HG03469 (cell line): ENCODE results near the gene ATG3.
"Not testable (repeated sequence)": the region's sequence is repeated elsewhere in the genome, so short reads cannot be mapped to it uniquely, and the experiment has no call there.

Experiments used
- ATAC-seq: cut with Tn5 transposase; IDR thresholded peaks from one replicate; pipeline ENCODE4 v1.9.1; 2021; ENCODE audit warnings: mild to moderate bottlenecking, moderate library complexity, moderate number of reproducible peaks; ENCODE audit not compliant: unreplicated experiment

The ATG3 gene

DNA sequence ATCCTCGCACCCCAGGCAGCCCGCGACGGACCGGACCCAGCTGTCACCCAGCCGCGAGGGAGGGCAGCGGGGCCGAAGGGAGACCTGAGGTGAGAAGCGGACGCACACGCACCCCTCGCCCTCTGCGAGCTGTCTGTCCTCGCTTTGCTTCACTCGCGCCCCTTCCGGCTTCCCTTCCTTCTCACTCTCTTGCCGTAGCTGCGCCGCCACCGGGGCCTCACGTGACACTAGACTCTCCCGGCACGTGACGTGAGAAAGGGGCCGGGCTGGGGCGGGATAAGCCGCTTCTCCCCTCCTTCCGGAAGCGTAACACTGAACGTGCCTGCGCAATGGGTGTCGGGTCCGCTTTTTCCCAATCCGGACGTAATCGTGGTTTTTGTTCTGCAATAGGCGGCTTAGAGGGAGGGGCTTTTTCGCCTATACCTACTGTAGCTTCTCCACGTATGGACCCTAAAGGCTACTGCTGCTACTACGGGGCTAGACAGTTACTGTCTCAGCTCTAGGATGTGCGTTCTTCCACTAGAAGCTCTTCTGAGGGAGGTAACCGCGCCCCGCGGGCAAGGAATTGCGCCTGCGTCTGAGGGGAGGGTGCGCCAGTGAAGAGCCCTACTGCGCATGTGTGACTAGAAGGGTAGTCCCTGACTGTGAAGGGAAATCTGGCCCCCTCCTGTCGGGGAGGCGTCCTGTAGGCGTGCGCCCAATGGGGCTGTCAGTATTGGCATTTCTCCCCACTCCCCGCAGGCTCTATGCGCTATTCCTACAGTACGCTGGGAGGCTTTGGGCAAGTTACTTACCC, at the start of gene ATG3, which contains the start of gene SLC35A5:
Gene ATG3, minus strand, starts transcription at position 229 of the 796 bp plus-strand sequence. CDS start 434 bp downstream, outside the sequence.
Gene SLC35A5, plus strand, starts transcription at position 312 of the 796 bp plus-strand sequence. CDS start 1,359 bp downstream, outside the sequence.
- ATAC-seq, result peak; percentile 66

DNA sequence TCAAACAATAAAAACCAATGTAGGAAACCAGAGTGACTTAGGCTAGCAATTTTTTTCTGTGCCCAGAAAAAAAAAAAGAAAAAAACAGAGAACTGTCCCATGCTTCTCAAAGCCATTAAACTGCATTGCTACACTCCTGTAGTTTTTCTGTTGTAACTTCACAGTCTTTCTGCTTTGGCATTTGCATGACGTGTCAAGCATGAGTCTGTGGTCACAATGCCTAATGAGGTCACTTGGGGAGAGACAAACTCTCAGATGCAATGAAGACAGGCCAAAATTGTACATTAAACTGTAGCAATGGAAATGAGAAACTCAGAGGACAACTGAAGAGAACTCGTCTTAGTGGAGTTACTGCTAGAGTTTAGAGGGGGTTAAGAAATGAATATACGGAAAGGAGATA, 48.4 kb upstream of the ATG3 start:
- ATAC-seq, result no peak

DNA sequence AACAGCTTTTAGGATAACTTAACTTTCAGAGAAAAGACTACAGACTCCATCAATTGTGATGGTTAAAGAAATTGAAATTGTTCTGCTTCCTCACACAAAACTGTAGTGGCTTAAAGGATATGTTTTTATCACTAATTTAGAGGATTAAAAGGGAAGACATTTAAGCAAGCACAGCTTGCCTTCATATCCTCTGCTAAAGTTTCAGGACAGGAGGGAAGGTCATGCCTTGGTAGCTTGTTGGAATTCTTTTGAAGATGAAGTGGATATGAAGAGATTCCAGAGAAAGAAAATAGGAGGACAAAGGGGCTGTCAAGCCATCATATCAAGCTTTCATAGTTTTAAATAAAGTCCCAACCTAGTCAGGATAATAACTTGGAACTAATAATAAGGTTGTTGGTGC, 46.1 kb upstream of the ATG3 start:
- no peak for ATAC-seq

DNA sequence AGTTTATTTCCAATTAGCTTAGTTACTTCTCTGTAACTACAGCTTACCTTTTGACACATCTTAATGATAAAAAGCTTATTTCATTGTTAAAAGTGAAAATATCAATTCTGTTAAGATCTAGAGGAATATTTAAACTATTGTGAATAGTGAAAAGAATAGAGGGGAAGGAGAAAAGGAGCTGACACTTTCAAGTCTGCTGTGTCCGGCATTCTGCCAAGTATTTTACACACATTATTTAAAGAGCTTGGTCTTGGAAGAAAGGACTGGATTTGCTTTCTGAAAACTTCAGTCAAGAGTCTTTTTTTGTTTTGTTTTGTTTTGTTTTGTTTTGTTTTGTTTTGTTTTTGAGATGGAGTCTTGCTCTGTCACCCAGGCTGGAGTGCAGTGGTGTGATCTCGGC, 44.3 kb upstream of the ATG3 start:
- no peak for ATAC-seq

DNA sequence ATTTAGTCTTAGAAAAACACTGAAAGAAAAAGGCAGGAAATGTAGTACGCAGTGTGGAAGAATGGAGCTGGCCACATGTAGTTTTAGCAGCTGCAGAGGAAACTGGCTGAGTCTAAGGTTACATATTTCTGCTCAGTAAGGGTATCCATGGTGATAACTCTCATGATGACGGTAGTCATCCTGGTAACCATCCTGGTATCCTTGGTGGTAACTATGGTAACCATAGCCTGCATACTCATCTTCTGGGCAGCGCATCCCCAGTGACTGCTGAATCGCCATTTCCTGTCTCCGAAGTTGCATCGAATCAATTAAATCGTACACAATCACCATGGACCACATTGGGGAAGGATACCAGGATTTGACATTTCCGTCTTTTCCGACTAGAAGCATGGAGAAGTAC, 43.5 kb upstream of the ATG3 start:
- no peak for ATAC-seq

DNA sequence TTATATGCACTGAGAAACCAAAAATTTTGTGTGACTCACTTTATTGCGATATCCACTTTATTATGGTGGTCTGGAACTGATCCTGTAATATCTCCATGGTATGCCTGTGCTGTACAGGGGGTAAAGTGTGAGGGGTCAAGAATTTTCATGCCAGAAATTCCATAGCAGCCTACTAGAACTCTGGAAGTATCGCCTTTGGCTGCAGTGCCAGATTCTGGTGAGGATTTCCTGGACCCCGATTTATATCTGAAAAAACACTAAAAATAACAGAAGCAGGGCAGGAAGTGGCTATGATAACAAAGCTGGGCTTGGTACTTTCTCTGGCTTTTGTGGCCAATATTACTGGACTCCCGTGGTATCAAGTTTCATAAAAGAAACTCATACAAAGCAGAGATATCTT, 42.8 kb upstream of the ATG3 start:
- ATAC-seq, result no peak

DNA sequence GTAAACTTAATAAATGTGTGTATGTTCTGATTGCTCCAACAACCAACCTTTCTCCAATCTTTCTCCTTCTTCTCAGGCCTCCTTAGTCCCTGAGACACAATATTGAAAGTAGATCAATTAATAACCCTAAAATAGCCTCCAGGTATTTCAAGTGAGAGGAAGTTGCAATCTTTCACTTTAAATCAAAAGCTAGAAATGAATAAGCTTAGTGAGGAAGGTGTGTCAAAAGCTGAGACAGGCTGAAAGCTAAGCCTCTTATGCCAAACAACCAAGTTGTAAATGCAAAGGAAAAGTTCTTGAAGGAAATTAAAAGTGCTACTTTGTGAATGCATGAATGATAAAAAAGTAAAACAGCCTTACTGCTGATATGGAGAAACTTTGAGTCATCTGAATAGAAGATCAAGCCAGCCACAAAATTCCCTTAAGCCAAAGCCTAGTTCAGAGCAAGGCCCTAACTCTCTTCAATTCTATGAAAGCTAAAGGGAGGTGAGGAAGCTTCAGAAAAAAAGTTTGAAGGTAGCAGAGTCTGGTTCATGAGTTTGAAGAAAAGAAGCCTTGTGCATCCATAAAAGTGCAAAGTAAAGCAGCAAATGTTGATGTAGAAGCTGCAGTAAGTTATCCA, 40.6 kb upstream of the ATG3 start:
- ATAC-seq, result peak; percentile 81

DNA sequence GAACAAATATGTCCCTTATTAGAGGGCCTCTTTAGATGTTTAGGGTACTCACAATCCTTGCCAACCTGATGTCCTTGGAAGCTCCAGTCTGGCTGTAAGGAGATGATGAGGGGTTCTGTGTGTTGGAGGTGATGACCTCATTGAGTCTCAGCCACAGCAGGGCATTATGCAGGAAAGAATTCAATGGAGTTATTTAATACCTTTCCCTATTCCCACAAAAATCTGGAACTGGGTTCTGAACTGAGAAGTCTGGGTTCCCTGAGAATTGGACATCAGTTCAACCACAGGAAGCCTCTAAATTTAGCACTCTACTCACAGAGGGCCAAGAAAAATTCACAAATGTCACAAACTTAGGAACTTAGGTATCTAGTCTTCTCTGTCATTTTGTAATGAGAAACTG, 37.0 kb upstream of the ATG3 start:
- ATAC-seq, result no peak

DNA sequence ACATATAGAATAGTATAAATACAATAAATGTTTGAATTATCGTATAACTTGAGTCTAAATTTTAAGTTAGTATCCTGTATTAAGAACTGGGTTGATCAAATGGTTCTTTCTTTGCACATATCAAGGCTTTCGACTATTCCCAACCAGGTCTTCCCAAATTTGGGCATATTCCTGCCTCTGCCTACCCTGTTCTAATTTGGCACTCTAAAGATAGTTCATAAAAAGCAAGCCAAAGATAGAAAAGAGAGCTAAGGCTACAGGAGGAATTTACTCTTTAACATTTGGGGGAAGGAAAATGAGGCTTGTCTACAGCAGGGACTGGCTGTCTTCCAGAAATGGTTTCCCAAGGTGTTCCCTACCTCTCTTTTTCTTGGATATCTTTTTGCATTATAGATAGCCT, 36.2 kb upstream of the ATG3 start:
- ATAC-seq, result no peak

DNA sequence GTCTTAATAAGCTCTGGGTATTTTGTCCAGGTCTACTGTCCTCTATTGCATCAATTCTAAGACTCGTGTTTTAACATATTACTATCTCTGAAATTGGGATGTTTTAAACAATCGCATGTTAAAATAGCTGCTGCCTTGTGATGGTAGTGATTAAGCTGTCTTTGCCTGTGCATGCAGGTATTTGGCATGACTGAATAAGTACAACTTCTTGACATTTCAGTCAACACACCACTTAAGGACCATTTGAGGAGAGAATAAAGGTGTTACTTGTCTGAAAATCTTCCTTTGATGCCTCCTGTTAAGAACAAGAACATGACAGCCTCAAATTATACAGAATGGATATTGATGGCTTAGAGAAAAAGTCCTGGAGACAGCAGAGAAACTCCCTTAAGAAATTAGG, 33.1 kb upstream of the ATG3 start:
- no peak for ATAC-seq

DNA sequence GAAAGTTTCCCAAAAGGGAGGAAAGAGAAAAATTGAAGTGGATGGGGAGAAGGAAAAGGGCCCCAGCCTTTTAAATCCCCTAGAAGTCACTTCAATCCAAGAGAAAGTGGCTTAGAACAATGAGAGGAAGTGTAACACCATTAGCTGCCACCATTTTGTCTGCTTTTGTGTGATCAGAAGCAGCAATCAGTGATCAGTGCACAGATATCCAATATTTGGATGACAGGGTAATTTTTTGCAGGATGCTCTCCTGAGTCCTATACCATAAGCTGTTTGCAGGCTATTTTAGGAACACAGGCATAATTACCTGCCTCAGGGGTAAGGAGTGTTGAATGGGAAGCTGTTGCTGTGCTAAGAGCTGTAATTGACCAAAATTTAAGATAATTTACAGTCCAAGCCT, 31.5 kb upstream of the ATG3 start:
- ATAC-seq, result no peak

DNA sequence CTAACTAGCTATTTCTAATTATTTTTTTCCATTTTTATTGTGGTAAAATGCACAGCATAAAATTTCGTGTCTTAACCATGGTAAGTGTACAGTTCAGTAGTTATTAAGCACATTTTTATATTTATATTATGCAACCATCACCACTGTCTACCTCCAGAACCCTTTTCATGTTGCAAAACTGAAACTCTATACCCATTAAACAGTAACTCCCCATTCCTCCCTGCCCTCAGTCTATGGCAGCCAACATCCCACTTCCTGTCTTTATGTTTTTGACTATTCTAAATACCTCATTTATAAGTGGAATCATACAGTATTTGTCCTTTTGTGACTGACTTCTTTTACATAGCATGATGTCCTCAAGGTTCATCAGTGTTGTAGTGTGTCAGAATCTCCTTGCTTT, 25.6 kb upstream of the ATG3 start:
- ATAC-seq, result no peak

DNA sequence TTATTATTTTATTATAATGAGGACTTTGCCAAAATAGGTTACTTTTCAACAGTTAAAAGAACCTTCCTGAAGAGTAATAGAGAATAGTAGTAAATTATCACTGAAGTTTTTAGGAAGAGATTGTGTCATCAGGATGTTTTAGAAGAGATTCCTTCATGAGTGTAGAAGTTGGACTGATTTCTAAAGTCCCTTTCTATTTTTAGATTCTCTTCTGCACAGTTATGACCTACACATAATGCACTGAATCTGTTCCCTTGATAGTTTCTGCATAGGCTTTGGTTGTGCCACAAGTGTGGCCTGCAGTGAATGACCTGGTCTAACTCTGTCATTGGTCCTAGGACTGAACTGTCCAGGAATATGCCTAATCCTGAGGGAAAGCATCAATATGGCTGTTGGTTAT, 24.0 kb upstream of the ATG3 start:
- no peak for ATAC-seq

DNA sequence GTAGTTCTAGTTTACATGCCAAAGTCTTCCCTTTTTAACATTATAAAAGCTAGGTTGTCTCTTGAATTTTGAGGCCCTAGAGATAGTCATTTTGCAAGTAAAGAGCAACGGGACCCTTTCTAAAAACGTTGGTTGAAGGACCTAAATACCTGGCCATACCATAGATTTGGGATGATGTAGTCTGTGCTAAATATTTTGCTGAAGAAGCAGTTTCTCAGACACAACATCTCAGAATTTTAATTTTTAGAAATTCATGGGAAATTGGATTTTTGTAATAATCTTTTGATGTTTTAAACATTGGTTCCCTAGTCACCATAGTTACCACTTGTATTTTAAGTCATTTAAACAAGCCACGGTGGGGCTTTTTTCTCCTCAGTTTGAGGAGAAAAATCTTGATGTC, 21.3 kb upstream of the ATG3 start:
- no peak for ATAC-seq

DNA sequence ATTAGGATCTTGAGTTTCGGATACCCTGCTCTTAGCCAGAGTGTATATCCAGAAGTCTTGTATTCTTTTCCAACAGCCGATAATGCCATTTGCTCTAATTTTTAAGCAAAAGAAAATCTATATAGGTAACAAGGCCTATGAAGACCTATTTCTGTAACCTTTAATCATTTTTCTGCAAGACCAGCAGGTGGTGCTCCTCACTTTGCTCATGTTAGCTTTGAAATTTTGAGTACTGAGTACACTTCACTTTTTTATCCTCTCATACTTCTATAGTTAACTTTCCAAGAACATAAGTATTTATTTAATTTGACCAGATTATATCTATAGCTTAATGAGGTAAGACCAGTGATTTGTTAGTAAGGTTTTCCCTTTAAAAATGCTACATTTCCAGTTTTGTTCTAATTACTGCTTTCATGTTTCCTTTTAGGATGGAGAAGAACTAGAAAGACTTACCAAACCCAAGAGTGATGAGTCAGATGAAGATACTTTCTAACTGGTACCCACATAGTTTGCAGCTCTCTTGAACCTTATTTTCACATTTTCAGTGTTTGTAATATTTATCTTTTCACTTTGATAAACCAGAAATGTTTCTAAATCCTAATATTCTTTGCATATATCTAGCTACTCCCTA, 20.6 kb upstream of the ATG3 start:
- no peak for ATAC-seq

DNA sequence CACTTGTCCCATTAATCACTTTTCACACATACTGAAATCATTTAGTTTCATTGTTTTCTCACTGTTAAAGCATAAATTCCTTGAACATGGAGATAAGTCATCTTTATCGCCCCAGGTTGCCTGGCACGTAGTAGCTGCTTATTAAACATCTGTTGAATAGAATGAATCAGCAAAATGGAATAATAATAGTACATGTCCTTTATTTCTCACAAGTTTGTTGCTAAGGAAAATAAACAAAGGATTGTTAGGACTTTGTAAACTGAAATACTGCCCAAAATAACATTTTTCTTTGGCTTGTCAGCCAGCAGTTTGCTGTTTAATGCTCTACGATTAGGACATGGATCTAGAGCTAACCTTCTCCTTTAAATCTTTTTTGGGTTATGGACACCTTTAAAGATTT, 17.9 kb upstream of the ATG3 start:
- no peak for ATAC-seq

DNA sequence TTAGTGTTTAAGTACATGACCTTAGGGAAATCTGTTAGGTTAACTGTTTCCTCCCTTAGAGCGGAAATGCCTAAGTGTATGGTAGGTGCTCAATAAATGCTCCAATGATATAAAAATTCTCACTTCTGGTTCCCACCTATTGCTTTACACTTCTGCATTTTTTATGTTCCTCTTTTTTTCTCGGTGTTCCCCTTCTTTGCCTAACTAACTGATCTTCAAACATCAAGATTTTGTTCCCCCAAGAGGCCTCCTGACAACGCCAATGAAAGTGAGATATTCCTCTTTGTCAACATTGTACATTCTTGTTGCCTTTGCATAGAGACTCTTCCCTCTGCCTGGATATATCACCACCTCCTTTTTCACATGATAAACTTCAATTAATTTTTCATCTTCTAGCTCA, 17.5 kb upstream of the ATG3 start:
- no peak for ATAC-seq

DNA sequence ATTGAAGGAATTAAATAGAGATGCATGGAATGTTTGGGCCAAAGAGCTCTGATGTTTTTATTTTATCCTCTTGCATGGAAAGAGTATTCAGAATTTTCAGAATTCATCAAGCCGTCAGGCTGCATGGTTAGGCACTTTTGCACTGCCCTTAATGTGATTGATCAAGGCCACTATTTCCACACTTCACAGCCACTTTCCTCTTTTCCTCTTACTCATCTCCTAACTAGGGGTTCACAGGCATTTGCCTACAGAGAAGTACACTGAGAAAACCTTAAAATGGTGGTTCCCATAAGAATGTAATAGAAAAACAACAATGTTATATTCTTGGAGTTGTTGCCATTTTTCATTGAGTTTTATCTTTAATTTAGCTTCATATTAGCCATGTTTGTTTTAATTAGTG, 10.9 kb upstream of the ATG3 start:
- no peak for ATAC-seq

DNA sequence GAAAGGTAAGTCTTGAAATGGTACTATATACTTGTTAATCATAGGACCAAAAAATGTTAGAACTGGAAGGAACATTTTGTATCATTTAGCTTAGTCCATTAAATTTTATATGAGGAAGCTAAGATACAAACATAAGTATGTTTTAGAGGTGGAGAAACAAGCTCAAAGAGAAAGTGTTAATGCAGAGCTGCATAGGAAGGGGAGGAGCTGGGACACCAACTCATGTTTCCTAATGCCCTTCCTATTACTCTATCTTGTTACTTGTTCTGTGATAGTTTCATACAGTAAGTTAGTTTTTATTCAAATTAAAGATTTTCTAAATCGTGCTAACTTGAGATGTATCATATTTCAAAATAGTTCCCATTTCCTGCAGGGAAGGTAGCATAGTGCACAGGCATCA, 7.5 kb upstream of the ATG3 start:
- no peak for ATAC-seq

DNA sequence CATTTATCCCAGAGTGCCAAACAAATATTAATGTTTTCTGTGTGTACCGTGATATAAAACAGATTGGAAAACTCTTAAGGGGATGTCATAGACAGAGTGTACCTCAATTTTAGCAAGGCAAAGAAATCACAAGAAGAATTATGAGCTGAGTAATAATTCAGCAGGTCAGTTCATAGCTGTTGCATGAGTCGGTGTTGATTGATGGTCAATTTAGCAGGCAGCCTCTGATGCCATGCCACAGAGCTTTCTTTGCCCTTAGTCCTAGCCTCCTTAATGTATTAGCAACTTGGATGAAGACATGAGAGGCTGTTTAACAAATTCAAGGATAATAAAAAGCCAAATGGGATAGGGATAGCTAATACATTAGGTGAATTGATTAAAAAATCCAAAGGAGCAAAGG, 6.9 kb upstream of the ATG3 start:
- ATAC-seq, result no peak

DNA sequence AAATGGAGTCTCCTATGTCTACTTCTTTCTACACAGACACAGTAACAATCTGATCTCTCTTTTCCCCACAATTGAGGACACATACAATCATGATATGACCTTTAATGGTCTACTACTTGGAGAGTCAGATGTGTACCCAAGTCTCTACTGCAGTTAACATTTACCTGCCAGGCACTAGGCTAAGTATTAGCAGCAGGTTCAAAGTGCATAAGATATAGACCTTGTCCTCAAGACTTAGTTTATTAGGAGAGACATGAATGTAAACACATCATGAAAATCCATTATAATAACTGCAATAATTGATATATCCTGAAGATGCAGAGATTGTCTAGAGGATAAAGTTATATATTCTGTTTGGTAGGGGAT, 3.2 kb upstream of the ATG3 start:
- ATAC-seq, result no peak

DNA sequence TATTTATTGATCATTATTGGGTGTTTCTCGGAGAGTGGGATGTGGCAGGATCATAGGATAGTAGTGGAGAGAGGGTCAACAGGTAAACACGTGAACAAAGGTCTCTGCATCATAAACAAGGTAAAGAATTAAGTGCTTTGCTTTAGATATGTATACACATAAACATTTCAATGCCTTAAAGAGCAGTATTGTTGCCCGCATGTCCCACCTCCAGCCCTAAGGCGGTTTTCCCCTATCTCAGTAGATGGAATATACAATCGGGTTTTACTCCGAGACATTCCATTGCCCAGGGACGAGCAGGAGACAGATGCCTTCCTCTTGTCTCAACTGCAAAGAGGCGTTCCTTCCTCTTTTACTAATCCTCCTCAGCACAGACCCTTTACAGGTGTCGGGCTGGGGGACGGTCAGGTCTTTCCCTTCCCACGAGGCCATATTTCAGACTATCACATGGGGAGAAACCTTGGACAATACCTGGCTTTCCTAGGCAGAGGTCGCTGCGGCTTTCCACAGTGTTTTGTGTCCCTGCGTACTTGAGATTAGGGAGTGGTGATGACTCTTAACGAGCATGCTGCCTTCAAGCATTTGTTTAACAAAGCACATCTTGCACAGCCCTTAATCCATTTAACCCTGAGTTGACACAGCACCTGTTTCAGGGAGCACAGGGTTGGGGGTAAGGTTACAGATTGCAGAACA, 2.6 kb upstream of the ATG3 start:
- not testable (repeated sequence) for ATAC-seq
